Psoas muscle (tissue), 8 donors: ENCODE data around the gene P2RX2. TPM values are rescaled to one million over a fixed set of nuclear protein-coding genes. Genes with fewer than 3 reads are reported as not detected.
A peak's percentile ranks its signal among the peaks of the same experiment; 100 is the strongest.

Experiments
- ATAC-seq, 4 donors: fragments of 200-7000 bp; cut with Tn5 transposase; one replicate each; pipeline ENCODE4 v1.9.1; 2020; ENCODE audit warnings: moderate library complexity in 3 of 4, mild to moderate bottlenecking in 2 of 4
- DNase-seq, 2 donors: peaks; one replicate each; pipeline ENCODE4 v3.0.0-alpha.2; 2020
- H3K27ac ChIP-seq: fragments of 200-600 bp; one replicate; pipeline ENCODE4 v1.8.0; 2022
- H3K27me3 ChIP-seq, 3 donors: fragments of 200-600 bp in 1 of 3; one replicate each; pipeline versions ENCODE4 v1.6.1 to v1.8.0; 2013 to 2022; ENCODE audit warnings: low read length in 2 of 3, mild to moderate bottlenecking in 2 of 3, moderate library complexity in 1 of 3; ENCODE audit not compliant: insufficient read depth in 3 of 3
- H3K36me3 ChIP-seq, 2 donors: fragments of 200-600 bp in 1 of 2; one replicate each; pipeline versions ENCODE4 v1.6.1 to v1.8.0; 2013 to 2022; ENCODE audit warnings: low read depth in 1 of 2, mild to moderate bottlenecking in 1 of 2, moderate library complexity in 1 of 2; ENCODE audit not compliant: insufficient read depth in 1 of 2
- H3K4me1 ChIP-seq: fragments of 200-600 bp; one replicate; pipeline ENCODE4 v1.8.0; 2022
- H3K4me3 ChIP-seq: fragments of 200-600 bp; one replicate; pipeline ENCODE4 v1.8.0; 2022; ENCODE audit warnings: mild to moderate bottlenecking
- H3K9me3 ChIP-seq: fragments of 200-600 bp; one replicate; pipeline ENCODE4 v1.8.0; 2022
- CTCF ChIP-seq: fragments of 200-600 bp; IDR thresholded peaks from one replicate; pipeline ENCODE4 v1.8.0; 2022; ENCODE audit warnings: antibody characterized with exemption
- WGBS, 3 donors: extraction: QIAGEN DNeasy Blood & Tissue Kit; methylation state at CpG; one replicate each; pipeline versions ENCODE4 v1.1.6 to v1.1.7; 2013; 5-methylcytosine and 5-hydroxymethylcytosine counted together
- intact Hi-C, 2 donors: fragments of 100-400 bp; cut with DNase I; formaldehyde crosslinking; loops; one replicate each; pipeline versions ENCODE4 v1.11.0 to v1.14.2; 2022
- polyA plus RNA-seq, 3 donors: library from polyadenylated mRNA; stranded (reverse); fragments of 200-250 nt; gene quantifications; one replicate each; pipeline ENCODE4 v1.2.3, GENCODE V29; 2013
- total RNA-seq, 4 donors: library from RNA; stranded (reverse); fragmentation: NEBNext Ultra II Directional in 2 of 4; extraction: Animal tissue kit (Norgen Biotek cat#: 25700) in 2 of 4; gene quantifications; one replicate each; pipeline versions ENCODE4 v1.2.1 to v1.2.4, GENCODE V29; 2021 to 2023
- donor health status: healthy with polysubstance abuse.
- donor health status: DM: no; HTN: no; CAD: no; lungs with moderate emphysema.
- donor health status: Bipolar disorder and iron deficiency.
- donor health status: healthy.
- donor health status: DM: yes; HTN: yes; CAD: no.
- donor health status: DM: no; HTN: no; CAD: no.
- donor health status: DM: no; HTN: no; CAD: no.
- donor health status: DM: yes; HTN: yes; CAD: no.

Gene P2RX2
- total and polyA plus RNA-seq, 7 donors = 0.01 TPM; not detected in 6

- no peak for TF ChIP-seq CTCF
- ATAC-seq (no peak), DNase-seq (no peak)
- no peak overlapping the region for H3K27ac ChIP-seq
- intact Hi-C loops = no loop called here
- H3K4me3 ChIP-seq = no peak overlapping the region
- H3K9me3 ChIP-seq = no peaks in the 10 kb centered on the region
- 92 to 95% (median 95%) methylated on average over 7 of the region's 7 CpGs for WGBS, 3 donors
- H3K36me3 ChIP-seq = peaks cover 2 to 79% of the 10 kb centered on the region in 2 donors
- H3K27me3 ChIP-seq = no peaks in the 10 kb centered on the region
- H3K4me1 ChIP-seq = no peaks in the 10 kb centered on the region
Observed at GRCh38 chr12:132646850-132647249, 28.3 kb downstream of the P2RX2 start.

- intact Hi-C loops = no loop called here
- H3K27me3 ChIP-seq = no peaks in the 10 kb centered on the region
- peaks cover 2 to 77% of the 10 kb centered on the region in 2 donors for H3K36me3 ChIP-seq
- no peak for TF ChIP-seq CTCF
- H3K27ac ChIP-seq = no peak overlapping the region
- H3K4me3 ChIP-seq = no peak overlapping the region
- H3K9me3 ChIP-seq = no peaks in the 10 kb centered on the region
- no peak for DNase-seq
- 94 to 98% (median 95%) methylated on average over 10 of the region's 10 CpGs for WGBS, 3 donors
- ATAC-seq = no peak
- H3K4me1 ChIP-seq = no peaks in the 10 kb centered on the region
Observed at GRCh38 chr12:132647858-132648257, 29.3 kb downstream of the P2RX2 start.

GRCh38 chr12:132648616-132649225, 30.1 kb downstream of the P2RX2 start:
- DNase-seq (no peak), ATAC-seq (peak in 1 of 4 donors; percentile 33)
- Histone ChIP-seq H3K27me3 (no peaks in the 10 kb centered on the region), H3K36me3 (peaks cover 2 to 77% of the 10 kb centered on the region in 2 donors), H3K4me3 (no peak overlapping the region), H3K27ac (no peak overlapping the region), H3K9me3 (no peaks in the 10 kb centered on the region), H3K4me1 (no peaks in the 10 kb centered on the region)
- intact Hi-C loops = no loop called here
- TF ChIP-seq CTCF = no peak
- 93 to 97% (median 95%) methylated on average over 24 of the region's 24 CpGs for WGBS, 3 donors

- Histone ChIP-seq H3K27ac (no peak overlapping the region), H3K27me3 (no peaks in the 10 kb centered on the region), H3K36me3 (peaks cover 2 to 81% of the 10 kb centered on the region in 2 donors), H3K4me3 (no peak overlapping the region), H3K4me1 (no peaks in the 10 kb centered on the region), H3K9me3 (no peaks in the 10 kb centered on the region)
- intact Hi-C loops = no loop called here
- WGBS, 3 donors = 91 to 94% (median 92%) methylated on average over 26 to 27 of the region's 27 CpGs
- DNase-seq (no peak), ATAC-seq (peak in 1 of 4 donors; percentile 37)
- no peak for TF ChIP-seq CTCF
Observed at GRCh38 chr12:132649226-132649945, 30.8 kb downstream of the P2RX2 start.
